Muscle layer of colon (tissue), 2 donors: ENCODE results near the gene GTF3C2.

Experiments
- H3K27ac ChIP-seq: one replicate; pipeline ENCODE4 v1.7.0; 2013; ENCODE audit warnings: low read depth, mild to moderate bottlenecking, low read length, moderate library complexity
- H3K27me3 ChIP-seq, 2 donors: one replicate each; pipeline ENCODE4 v1.7.0; 2013; ENCODE audit warnings: low read length in 2 of 2, mild to moderate bottlenecking in 2 of 2; ENCODE audit not compliant: insufficient read depth in 2 of 2, control insufficient read depth in 1 of 2
- H3K36me3 ChIP-seq: one replicate; pipeline ENCODE4 v1.7.0; 2013; ENCODE audit warnings: mild to moderate bottlenecking, low read length; ENCODE audit not compliant: insufficient read depth
- H3K4me1 ChIP-seq: one replicate; pipeline ENCODE4 v1.7.0; 2013; ENCODE audit warnings: mild to moderate bottlenecking, low read length; ENCODE audit not compliant: insufficient read depth
- H3K4me3 ChIP-seq, 2 donors: one replicate each; pipeline ENCODE4 v1.7.0; 2013; ENCODE audit warnings: low read length in 2 of 2, low read depth in 1 of 2, mild to moderate bottlenecking in 1 of 2, moderate library complexity in 1 of 2
- H3K9ac ChIP-seq: one replicate; pipeline ENCODE4 v1.7.0; 2013; ENCODE audit warnings: low read length
- H3K9me3 ChIP-seq: one replicate; pipeline ENCODE4 v1.7.0; 2013; ENCODE audit warnings: mild to moderate bottlenecking, low read length
- donor health status: abdominal sarcoma.
- donor health status: Adenocarcinoma of cecum.

Gene GTF3C2

GRCh38 chr2:27282892-27283291 is 73.7 kb downstream of the GTF3C2 start:
- Histone ChIP-seq H3K27ac (no peak overlapping the region), H3K4me1 (peaks cover 4% of the 10 kb centered on the region), H3K36me3 (no peaks in the 10 kb centered on the region), H3K9me3 (no peaks in the 10 kb centered on the region), H3K4me3 (no peak overlapping the region), H3K27me3 (peaks cover 0 to 10% of the 10 kb centered on the region in 2 donors), H3K9ac (no peak overlapping the region)

GRCh38 chr2:27281855-27282559 is 74.6 kb downstream of the GTF3C2 start, which contains the start of gene TRIM54:
Gene TRIM54 (plus strand): TSS chr2:27282429. CDS start chr2:27282732, 303 bp downstream.
- Histone ChIP-seq H3K27ac (no peak within 1 kb of the TSS), H3K27me3 (peaks cover 0 to 10% of the 10 kb centered on the region in 2 donors), H3K36me3 (no peaks in the 10 kb centered on the region), H3K4me3 (no peak within 1 kb of the TSS), H3K9ac (no peak within 1 kb of the TSS), H3K4me1 (peaks cover 4% of the 10 kb centered on the region), H3K9me3 (no peaks in the 10 kb centered on the region)

- H3K9me3 ChIP-seq: no peaks in the 10 kb centered on the region
- H3K27me3 ChIP-seq: peaks cover 0 to 10% of the 10 kb centered on the region in 2 donors
- no peak overlapping the region for H3K9ac ChIP-seq
- peaks cover 4% of the 10 kb centered on the region for H3K4me1 ChIP-seq
- no peaks in the 10 kb centered on the region for H3K36me3 ChIP-seq
- no peak overlapping the region for H3K27ac ChIP-seq
- no peak overlapping the region for H3K4me3 ChIP-seq
Measured at GRCh38 chr2:27281442-27281841, 75.1 kb downstream of the GTF3C2 start.

GRCh38 chr2:27280826-27281225 is 75.7 kb downstream of the GTF3C2 start:
- Histone ChIP-seq H3K4me1 (peaks cover 4% of the 10 kb centered on the region), H3K27me3 (peaks cover 0 to 10% of the 10 kb centered on the region in 2 donors), H3K9me3 (no peaks in the 10 kb centered on the region), H3K4me3 (no peak overlapping the region), H3K9ac (no peak overlapping the region), H3K27ac (no peak overlapping the region), H3K36me3 (no peaks in the 10 kb centered on the region)

- peaks cover 0 to 9% of the 10 kb centered on the region in 2 donors for H3K27me3 ChIP-seq
- no peak overlapping the region for H3K9ac ChIP-seq
- H3K9me3 ChIP-seq: no peaks in the 10 kb centered on the region
- peaks cover 4% of the 10 kb centered on the region for H3K4me1 ChIP-seq
- H3K36me3 ChIP-seq: no peaks in the 10 kb centered on the region
- no peak overlapping the region for H3K27ac ChIP-seq
- H3K4me3 ChIP-seq: no peak overlapping the region
Measured at GRCh38 chr2:27278010-27278409, 78.6 kb downstream of the GTF3C2 start.
